Measurements from ENCODE around the gene LHFPL3.

GRCh38 chr7:104352736-104353135 is 24.3 kb downstream of the LHFPL3 start:
- TF ChIP-seq CTCF (conservative IDR thresholded peaks at IDR 0.05 in 1 of 2, IDR thresholded peaks at IDR 0.05 in 1 of 2; ENCODE audit: low read depth in 1 of 2, low read length in 2 of 2) (no peak), EZH2 (IDR thresholded peaks at IDR 0.05; ENCODE audit: low read length, missing control alignments) (no peak)

Measured in fibroblast of lung (primary cell).